Esophagus squamous epithelium (tissue), 4 donors: ENCODE results near the gene NRCAM.

Source experiments
- POLR2A ChIP-seq, 4 donors: fragments of 450-650 bp; IDR thresholded peaks; one replicate each; pipeline ENCODE4 v1.6.1; 2017; ENCODE audit warnings: antibody characterized with exemption in 4 of 4, mild to moderate bottlenecking in 4 of 4, moderate library complexity in 3 of 4
- TF ChIP-seq, protein P1 (sequence below), 6 experiments: fragments of 450-650 bp in 4 of 6; fragments of 200-600 bp in 2 of 6; sonication (generic) in 2 of 6; IDR thresholded peaks; one replicate each; pipeline ENCODE4 v1.5.1; 2016 to 2019; ENCODE audit warnings: antibody characterized with exemption in 6 of 6, mild to moderate bottlenecking in 4 of 6, moderate library complexity in 4 of 6

GRCh38 chr7:108127461-108127860 is 328.8 kb downstream of the NRCAM start:
- TF ChIP-seq POLR2A (IDR thresholded peaks at IDR 0.05) = no peak
- TF ChIP-seq, protein P1, sequence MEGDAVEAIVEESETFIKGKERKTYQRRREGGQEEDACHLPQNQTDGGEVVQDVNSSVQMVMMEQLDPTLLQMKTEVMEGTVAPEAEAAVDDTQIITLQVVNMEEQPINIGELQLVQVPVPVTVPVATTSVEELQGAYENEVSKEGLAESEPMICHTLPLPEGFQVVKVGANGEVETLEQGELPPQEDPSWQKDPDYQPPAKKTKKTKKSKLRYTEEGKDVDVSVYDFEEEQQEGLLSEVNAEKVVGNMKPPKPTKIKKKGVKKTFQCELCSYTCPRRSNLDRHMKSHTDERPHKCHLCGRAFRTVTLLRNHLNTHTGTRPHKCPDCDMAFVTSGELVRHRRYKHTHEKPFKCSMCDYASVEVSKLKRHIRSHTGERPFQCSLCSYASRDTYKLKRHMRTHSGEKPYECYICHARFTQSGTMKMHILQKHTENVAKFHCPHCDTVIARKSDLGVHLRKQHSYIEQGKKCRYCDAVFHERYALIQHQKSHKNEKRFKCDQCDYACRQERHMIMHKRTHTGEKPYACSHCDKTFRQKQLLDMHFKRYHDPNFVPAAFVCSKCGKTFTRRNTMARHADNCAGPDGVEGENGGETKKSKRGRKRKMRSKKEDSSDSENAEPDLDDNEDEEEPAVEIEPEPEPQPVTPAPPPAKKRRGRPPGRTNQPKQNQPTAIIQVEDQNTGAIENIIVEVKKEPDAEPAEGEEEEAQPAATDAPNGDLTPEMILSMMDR (IDR thresholded peaks at IDR 0.05) = no peak
